Stimulated activated CD4-positive, alpha-beta T cell treated with anti-CD3 and anti-CD28 coated beads, Interleukin-15, amount 100 ng/mL, for 48 hours (primary cell): Measurements from ENCODE around the gene KDELR3.
A peak's percentile ranks its signal among the peaks of the same experiment; 100 is the strongest.

ENCODE experiments used
- DNase-seq, 2 donors: peaks; one replicate each; pipeline ENCODE4 v3.0.0-alpha.2; 2020; ENCODE audit warnings: low read depth in 2 of 2

Gene KDELR3

DNA sequence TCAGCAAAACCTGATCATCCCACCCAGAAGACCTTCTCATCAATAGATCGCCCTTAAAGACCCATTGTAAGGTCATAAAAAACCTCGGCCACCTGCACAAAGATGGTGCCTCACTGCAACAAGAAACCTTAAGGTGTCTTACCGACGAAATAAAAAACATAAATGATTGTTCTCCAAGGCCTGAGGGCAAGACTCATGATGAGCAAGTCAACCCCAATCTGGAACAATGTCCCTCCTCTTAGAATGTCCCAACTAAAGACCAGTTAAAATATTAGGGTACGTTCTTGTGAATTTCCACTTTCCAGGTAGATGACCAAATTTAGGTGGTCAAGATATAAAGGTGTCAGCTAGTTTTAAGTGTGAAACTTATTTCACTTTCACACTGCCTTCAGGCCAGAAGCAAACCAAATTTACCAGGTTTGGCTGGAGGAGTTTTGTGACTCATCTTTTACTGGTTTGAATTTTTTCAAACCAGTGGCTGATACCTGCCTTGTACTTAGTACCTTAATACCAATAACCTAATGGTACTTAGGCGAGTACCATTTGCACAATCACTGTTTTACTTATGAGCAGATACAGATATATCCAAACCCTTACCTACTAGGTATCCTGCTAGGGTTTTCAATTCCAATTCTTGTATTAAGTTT is 14.9 kb downstream of the KDELR3 start:
- DNase-seq: no peak

DNA sequence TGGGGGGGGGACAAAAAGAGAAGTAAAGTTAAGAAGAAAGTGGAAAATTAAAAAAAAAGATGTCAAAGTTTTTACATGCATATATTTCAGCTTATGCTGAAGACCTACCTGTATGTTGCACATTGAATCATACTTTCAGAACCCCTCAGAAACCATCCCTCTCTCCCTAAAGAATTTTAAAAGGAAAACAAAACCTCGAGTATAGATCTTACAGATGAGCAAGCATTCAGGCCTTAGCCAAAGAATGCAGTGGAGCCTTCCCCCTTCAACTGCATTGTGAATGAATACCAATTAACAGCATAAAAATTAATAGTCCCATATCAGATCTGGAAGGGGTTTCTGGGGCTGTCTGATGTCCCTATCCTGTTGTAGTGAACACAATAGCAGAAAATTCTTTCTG is 16.3 kb downstream of the KDELR3 start:
- no peak for DNase-seq

DNA sequence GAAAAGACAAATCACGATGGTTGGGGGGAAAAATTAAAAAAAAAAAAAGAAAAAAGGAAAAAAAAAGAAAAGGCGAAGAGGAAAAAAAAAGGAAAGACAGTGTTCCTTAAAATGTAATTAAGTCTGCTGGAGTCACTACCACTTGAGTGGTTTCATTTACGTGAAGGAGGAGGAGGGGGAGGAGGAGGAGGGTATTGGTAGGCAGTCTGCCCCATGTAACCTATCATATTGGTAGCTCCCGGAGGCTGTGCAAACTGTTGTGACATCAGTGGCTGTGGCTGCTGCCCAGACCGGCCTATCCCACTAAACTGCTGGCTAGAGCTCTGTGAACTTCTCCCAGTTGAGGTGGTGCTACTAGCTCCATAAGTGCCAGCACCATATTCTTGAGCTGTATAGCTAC is 17.9 kb downstream of the KDELR3 start:
- DNase-seq: no peak

DNA sequence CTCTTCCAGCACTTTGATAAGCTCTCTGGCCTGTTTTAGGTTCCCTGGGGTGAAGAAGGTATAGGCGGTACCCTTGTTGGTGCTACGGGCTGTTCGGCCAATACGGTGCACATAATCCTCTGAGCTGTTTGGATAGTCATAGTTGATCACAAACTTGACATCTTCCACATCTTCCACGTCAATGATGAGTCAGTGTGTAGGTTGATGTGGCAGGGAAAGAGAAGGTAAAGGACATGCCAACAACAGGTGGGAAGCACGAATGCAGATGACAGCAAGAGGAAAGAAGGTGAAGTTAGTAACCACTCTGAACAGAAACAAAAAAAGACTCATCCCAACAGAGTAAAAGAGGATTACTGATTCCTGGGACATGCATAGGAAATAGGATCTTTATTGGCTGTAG is 20.1 kb downstream of the KDELR3 start:
- no peak for DNase-seq

DNA sequence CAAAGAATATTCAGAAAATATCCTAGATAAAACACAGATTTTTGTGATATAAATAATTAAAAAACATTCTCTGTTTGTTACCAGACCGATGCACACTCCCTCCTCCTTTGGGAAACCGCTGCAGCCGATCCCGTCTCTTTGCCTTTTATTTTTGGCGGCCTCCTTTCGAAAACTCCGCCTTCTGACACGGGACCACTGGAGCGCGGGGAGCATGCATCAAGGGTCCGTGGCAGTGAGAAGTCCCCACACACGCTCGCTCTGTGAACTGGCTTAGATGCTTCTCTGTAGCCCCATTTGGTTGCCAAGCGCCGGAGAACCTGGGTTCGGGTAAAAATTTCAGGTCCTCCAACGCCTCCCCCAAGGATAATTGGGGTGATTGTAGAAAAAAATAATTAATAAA is 21.2 kb downstream of the KDELR3 start:
- DNase-seq: no peak

DNA sequence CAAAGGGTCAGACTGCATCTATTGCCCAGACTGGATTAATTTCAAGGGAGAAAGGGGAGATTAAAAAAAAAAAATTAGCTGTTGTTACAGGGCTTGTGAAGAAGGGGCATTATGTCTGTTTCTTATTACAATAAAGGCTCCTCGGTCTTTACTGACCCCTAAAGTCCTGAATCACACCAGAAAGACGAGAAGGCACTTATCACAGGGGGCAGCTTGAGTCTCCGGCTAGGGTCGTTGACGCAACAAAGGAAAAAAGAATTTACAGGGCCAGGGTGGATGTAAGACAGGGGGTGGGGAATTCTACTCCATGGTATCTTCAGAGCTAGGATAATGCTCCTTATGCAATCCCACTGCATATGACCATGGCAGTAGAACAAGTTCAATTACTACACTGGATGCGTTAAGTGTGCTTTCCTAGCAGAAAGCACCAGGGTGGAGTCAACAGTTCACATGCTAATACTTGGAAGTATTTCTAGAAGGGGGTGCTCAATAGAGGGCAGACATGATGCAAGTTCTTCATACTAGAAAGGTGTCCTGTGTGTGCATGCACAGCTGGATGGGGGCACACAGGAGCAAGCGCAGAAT is 21.8 kb downstream of the KDELR3 start:
- no peak for DNase-seq

DNA sequence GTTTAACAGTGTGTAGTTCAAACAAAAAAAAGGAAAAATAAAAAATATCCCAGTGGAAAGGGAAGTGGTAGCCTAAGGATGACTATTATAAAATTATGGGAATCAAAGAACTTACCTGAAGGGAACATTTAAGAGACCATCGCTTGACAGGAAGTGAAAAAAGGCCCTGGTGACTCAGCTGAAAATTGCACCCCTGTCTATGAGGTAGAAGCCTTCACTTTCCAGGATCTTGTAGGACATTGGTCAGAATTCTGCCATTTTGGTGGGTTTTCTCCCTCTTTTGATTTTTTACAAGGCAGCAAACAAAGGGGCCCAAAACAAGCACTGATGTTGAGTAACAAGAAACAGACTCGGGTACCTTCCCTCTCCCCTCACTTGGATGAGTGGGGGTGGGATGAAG is 22.6 kb downstream of the KDELR3 start:
- no peak for DNase-seq

DNA sequence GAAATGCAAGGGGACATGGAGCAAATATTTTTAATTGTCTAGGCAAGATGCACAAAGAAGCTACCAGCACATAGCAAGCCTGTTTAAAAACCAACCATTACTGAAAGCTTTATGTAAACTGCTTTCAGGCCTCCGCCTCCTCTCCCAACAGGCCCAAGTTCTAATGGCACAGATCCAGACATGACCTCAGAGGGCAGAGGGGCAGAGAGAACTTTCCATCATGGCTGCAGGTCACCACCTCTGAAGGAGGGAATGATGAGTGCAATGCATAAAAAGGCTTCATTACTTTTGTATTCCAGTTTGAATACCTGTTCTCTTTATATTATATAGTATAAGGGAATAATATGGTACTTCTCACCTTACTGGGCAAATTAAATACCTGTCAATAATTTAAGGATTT is 23.0 kb downstream of the KDELR3 start:
- DNase-seq: no peak

DNA sequence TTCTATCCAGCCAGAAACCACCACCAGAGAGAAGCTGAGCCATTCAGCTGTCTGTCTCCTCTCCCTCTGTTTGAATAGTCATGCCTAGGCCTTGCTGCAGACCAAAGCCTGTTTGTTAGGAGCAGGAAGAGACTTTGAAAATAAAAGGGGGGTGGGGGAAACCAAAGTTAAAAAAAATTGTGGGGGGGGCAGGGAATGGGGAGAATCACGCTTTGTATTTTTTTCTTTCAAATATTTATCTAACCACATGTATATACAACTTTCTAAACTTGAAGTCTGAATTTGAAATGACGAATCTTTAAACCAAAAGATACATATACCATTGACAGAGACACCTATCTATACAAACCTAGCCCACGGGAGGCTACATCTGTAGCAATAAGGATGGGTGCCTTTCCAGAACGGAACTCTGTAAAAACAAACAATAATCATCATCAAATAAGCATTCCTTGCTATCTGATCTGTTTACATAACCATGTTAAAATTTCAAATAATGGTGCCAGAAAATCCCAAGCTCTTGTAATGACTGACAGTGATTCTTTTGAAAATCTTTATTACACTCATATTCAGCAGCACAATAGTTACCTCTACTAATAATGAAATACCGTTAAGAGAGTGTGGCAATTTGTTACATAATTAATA is 23.9 kb downstream of the KDELR3 start:
- no peak for DNase-seq

DNA sequence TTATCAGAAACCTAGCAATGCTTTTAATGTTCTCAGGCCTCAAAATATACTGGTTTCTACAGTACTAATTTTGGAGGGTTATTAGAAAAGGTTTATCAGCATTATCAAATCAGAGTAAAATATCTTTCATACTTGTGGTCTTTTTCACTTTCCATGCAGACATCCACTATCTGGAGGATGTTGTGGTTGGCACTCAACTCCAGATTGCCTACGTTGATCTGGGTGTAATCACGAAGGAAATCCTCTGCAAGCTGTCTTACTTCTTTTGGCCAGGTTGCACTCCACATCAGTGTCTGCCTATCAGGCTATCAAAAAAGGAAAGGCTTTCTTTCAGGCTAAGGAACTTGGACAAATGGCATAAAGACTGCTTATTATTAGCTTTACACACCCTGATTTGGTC is 26.6 kb downstream of the KDELR3 start:
- no peak for DNase-seq

DNA sequence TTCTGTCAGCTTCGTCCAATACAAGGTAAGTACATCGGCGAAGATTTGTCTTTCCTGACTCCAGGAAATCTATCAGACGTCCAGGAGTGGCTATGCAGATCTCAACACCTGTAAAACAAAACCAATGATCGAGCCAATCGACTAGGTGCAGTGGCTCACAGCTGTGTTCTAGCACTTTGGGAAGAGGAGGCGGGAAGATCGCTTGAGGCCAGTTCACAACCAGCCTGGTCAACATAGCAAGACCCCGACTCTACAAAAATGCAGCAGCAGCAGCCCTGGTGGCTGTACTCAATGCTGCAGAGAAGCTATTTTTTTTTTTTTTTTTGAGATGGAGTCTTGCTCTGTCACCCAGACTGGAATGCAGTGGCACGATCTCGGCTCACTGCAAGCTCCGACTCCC is 27.0 kb downstream of the KDELR3 start:
- no peak for DNase-seq

DNA sequence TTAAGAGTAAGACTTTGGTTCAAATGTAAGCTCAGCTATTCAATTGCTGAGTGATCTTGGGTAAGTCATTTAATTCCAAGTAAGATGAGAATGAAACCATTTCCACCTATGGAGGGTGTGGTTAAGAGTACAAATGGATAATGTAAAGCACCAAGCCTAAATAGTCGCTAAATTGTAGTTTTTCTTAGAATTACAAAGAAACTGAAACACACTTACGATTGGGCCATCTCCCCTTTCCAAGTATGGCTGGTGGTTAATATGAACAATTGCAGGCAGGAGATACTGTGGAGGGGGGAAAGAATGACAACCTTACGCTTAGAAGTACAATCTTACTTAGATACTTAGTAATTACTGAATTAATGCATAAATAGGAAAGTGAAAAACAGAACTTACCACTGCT is 30.0 kb downstream of the KDELR3 start:
- no peak for DNase-seq

DNA sequence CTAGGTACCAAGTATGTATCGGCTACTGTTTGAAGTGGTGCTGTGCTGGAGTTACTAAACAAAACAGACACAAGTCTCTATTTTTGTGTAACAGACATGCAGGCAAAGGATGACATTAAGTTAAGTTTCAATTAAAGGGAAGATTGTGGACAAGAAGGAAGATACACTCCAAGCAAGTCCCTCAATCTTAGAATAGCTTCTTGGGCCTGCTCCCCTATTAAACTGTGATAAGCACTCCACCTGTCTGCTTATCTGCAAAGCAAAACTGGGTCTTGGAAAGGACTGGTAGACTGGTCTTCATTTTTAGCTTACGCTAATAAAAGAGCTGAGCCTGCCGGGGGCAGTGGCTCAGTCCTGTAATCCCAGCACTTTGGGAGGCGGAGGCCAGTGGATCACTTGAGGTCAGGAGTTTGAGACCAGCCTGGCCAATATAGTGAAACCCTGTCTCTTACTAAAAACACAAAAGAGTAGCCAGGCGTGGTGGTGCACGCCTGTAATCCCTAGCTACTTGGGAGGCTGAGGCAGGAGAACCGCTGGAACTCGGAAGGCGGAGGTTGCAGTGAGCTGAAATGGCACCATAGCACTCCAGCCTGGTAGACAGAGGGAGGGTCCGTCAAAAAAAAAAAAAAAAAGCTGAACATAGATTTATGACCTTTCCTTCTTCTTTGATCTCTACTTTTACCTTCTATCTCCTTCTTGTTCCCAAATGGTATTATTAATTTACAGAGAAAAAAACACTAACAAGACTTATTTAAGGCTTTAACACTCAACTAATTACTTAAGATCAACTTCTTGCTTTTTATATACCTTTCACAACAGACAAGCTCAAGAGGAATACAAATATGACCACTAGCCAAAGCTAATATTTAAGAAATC is 34.1 kb downstream of the KDELR3 start:
- DNase-seq: no peak

DNA sequence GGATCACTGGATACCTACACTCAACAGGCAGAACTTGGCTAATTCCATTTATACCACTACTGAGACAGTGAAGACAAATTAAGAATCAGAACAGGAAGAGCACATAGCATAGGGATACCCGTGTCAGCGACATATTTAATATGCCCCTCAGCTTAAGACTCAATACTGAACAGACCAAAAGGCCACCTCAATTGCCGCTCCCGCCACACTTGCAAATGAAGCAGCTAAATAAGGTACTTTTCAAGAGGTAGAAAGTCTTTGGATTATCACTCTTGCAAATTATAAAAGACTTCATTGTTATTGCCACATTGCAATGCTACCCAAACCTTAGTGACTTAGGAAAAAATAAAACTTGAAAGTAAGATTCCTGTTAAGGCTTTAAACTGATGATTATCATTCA is 35.1 kb downstream of the KDELR3 start:
- no peak for DNase-seq

DNA sequence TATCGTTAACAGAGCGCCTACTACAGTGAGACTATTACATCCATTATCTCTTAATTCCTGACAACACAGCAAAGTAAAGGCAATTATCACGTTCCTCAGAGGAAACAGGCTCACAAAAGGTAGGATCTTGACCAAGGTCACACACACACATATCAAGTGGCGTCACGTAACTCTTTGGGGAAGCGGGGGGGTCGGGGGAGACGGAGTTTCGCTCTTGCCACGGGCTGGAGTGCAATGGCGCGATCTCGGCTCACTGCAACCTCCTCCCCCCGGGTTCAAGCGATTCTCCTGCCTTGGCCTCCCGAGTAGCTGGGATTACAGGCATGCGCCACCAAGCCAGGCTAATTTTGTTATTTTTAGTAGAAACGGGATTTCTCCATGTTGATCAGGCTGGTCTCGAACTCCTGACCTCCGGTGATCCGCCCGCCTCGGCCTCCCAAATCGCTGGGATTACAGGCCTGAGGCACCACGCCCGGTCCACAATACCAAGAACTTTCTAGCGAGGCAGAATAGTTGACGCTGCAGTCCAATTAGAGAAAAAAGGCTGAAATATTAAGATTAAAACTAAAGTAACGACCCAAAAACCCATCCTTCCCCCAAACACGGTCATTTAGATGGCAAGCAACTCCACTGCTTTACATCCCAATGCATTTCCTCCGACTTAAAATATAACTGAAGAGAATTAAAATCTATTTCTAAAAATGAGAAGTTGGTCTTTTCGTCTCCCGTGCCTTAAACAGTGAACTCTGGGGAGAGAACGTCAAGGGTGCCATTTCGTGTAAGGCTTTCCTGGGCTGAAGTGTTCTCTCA is 37.0 kb downstream of the KDELR3 start:
- DNase-seq: peak; percentile 50 to 63

DNA sequence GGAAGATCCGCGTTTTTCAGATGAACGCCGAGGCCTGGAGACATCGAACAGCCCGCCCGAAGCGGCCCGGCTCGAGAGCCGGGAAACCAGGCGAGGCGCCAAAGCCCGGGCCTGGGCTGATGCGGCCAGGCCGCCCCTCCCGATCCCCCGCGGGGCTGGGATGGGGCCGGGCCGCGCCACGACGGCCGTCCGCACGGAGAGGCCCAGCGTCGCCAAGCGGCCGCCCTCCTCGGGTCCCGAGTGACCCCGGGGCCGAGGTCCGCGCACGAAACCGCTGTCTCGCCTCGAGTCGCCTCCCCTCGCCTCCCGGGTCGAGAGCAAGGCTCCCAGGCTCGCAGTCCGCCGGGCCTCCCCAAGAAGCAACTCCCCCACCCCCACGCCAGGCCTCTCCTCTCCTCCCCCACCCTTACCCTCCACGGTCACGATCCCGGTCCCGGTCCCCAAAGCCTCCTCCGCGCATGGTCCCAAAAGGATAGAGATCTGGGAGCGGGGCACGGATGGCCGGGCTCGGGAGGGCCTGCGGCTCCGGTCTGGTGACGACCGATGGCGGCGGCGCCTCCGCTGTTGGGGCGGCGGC is 37.7 kb downstream of the KDELR3 start:
- DNase-seq: peak; percentile 20 to 32

DNA sequence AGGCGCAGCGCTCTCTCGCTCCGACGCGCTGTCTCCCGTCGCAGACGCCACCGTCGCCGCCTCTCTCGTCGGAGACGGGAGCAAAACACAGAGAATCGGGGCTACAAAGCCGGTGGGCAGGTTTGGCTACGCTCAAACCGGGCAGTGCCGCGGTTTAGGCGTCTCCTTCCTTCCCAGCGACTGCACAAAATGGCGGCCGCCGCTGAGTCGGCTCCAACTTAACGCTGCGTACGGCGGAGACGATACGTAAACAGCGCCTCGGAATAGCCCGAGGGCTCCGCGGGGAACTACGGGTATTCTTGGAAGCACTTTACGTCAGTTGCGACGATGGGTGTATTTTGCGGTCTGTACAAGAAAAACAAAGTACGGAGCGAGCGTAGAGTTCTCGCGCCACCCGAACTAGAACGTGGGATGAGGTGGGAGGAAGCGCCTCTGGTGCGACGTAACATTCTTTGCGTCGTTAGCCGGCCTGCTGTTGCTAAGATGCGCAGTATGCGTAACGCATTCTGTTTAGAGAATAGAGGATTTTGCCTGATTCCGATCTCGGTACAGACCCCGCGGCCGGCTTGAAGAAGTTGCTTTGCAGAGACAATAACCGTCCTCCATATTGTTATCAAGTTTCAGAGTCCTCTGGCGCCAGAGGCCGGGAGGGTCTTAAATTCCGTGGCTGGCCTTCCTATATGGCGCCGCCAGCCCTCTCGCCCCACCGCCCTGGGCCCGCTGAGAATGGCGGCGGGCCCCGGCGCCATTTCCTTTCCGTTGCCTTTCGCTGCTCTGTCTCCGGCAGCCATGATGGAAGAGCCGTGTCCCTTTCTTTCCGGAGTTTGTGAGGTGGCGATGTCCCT is 38.4 kb downstream of the KDELR3 start, which contains the start of gene DDX17:
DDX17 (minus strand) TSS at position 194 of the 845 bp plus-strand sequence.
- peak; percentile 88 to 89 for DNase-seq

DNA sequence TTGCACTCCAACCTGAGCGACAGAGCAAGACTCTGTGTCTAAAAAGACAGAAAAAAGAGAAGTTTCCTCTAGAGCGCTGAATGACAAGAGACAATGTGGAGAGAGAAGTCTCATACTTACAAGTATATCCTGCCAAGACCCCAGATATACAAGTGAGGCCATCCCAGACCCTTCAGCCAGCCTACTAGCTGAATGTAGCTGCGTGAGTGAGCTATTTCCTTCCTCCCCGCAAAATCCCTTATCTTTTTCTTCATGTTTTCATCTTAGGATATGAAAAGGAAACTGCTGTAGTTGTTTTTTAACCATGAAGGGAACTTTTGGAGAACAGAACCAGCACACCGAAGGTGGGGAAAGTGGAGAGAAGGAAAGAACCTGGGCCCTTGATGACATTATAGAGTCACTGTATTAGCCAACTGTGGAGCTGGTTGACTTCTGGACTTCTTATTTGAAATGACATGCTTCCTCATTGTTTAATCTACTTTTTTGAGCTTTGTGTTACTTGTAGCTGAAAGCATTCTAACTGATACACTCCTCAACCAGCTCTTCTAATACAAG is 42.6 kb downstream of the KDELR3 start:
- no peak for DNase-seq

DNA sequence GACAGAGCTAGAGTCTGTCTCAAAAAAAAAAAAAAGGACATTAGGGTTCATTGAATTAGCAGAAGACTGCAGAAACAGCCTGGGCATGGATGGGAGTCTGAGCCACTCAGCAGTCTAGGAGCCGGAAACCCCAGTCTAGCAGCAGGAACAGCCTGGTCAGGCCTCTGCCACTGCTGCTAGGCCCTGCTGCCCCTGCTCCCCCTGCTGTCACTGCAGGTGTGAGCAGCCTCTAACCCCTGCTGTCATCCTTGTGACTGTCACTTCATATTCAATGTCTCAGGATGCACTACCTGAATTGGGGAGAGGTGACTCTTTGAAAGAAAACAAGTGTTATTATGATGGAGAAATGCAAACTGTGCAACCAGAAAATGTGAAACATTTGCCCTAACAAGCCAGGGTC is 45.2 kb downstream of the KDELR3 start:
- DNase-seq: peak in 1 of 2 donors; percentile 17

DNA sequence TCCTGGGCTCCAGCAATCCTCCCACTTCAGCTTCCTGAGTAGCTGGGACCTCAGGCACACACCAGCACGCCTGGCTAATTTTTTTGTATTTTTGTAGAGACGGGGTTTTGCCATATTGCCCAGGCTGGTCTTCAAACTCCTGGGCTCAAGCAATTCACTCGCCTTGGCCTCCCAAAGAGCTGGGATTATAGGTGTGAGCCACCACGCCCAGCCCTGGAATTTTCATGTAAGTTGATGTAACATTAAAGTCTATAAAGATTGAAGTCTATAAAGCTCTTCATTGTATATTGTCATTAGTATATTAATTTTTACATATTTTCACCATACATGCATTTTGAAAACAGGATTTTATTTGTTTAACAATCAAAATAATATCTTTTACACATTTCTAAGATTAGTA is 50.7 kb downstream of the KDELR3 start:
- DNase-seq: no peak
